Peyer's patch (tissue), 4 donors: ENCODE measurements around the gene B3GALNT1.

ENCODE experiments used
- POLR2A ChIP-seq, 2 donors: fragments of 450-650 bp; IDR thresholded peaks; one replicate each; pipeline ENCODE4 v1.5.1; 2017; ENCODE audit warnings: antibody characterized with exemption in 2 of 2, mild to moderate bottlenecking in 2 of 2, moderate library complexity in 2 of 2
- TF ChIP-seq, protein P1 (sequence below), 6 experiments: fragments of 450-650 bp in 4 of 6; fragments of 200-600 bp in 2 of 6; sonication (generic) in 1 of 6; IDR thresholded peaks; one replicate each; pipeline ENCODE4 v1.5.1; 2017 to 2019; ENCODE audit warnings: antibody characterized with exemption in 6 of 6, mild to moderate bottlenecking in 3 of 6, moderate library complexity in 1 of 6

DNA sequence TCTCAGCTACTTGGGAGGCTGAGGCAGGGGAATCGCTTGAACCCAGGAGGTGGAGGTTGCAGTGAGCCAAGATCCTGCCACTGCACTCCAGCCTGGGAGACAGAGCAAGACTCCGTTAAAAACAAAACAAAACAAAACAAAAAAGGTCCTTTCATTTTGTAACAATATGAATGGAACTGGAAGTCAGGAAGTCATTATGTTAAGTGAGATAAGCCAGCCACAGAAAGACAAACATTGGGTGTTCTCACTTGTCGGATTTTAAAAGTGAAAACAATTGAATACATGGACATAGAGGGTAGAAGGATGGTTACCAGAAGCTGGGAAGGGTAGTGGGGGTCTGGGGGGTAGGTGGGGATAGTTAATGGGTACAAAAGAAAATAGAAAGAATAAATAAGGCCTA, 12.5 kb upstream of the B3GALNT1 start:
- TF ChIP-seq, protein P1, sequence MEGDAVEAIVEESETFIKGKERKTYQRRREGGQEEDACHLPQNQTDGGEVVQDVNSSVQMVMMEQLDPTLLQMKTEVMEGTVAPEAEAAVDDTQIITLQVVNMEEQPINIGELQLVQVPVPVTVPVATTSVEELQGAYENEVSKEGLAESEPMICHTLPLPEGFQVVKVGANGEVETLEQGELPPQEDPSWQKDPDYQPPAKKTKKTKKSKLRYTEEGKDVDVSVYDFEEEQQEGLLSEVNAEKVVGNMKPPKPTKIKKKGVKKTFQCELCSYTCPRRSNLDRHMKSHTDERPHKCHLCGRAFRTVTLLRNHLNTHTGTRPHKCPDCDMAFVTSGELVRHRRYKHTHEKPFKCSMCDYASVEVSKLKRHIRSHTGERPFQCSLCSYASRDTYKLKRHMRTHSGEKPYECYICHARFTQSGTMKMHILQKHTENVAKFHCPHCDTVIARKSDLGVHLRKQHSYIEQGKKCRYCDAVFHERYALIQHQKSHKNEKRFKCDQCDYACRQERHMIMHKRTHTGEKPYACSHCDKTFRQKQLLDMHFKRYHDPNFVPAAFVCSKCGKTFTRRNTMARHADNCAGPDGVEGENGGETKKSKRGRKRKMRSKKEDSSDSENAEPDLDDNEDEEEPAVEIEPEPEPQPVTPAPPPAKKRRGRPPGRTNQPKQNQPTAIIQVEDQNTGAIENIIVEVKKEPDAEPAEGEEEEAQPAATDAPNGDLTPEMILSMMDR (IDR thresholded peaks at IDR 0.05), result no peak
- TF ChIP-seq POLR2A (IDR thresholded peaks at IDR 0.05), result no peak
